NB4 (cell line): ENCODE results near the gene CITED1.

Experiments used
- DNase-seq: peaks from one replicate; pipeline ENCODE4 v3.0.0; 2010; ENCODE audit warnings: low read depth
- H3K4me3 ChIP-seq: one replicate; pipeline ENCODE4 v1.5.1; 2011; ENCODE audit warnings: mild to moderate bottlenecking, low read depth, low read length, moderate library complexity
- MYC ChIP-seq: IDR thresholded peaks from 2 replicates; pipeline ENCODE4 v1.6.1; 2011; ENCODE audit warnings: low read depth, low read length
- POLR2A ChIP-seq: IDR thresholded peaks from 2 replicates; pipeline ENCODE4 v1.6.1; 2011; ENCODE audit warnings: mild to moderate bottlenecking; ENCODE audit not compliant: insufficient read length; ENCODE audit errors: extremely low read depth
- TF ChIP-seq, protein P1 (sequence below): IDR thresholded peaks from one replicate; pipeline ENCODE4 v1.5.1; 2012; ENCODE audit warnings: low read depth, low read length
- TF ChIP-seq, protein P2 (sequence below): IDR thresholded peaks from 2 replicates; pipeline ENCODE4 v1.6.1; 2011; ENCODE audit warnings: low read depth, low read length

The CITED1 gene

DNA sequence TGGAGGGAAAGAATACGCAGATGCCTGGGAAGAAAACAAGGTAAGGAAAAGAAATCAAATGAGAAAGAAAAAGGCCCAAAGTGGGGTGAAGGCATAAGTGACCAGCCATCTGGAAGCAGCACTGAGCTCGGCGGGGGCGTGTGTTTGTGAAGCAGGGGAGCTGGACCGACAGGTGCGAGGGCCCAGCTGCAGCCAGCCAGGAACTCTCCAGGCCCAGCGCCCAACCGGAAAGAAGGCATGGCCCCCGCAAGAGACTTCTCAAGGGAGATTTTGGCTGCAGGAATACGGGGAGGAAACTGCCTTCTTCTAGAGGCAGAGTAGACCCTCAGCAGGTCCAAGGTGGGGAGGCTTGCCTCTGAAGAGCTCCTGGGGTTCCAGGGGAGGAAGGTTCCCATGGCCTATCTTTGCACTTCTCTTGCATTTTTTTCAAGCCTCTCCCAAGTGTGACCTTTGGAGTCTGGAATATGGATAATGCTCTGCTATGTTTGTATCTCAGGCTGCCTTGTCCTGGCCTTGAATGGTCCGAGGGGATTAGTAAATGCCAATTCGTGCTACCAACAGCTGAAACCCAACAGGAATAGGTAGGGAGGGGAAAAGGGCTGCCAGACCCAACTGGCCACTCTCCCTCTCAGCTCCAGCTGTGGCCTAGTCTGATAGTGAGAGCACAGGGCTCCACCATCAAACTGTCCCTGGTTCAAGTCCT, 10.8 kb upstream of the CITED1 start:
- TF ChIP-seq, protein P1, sequence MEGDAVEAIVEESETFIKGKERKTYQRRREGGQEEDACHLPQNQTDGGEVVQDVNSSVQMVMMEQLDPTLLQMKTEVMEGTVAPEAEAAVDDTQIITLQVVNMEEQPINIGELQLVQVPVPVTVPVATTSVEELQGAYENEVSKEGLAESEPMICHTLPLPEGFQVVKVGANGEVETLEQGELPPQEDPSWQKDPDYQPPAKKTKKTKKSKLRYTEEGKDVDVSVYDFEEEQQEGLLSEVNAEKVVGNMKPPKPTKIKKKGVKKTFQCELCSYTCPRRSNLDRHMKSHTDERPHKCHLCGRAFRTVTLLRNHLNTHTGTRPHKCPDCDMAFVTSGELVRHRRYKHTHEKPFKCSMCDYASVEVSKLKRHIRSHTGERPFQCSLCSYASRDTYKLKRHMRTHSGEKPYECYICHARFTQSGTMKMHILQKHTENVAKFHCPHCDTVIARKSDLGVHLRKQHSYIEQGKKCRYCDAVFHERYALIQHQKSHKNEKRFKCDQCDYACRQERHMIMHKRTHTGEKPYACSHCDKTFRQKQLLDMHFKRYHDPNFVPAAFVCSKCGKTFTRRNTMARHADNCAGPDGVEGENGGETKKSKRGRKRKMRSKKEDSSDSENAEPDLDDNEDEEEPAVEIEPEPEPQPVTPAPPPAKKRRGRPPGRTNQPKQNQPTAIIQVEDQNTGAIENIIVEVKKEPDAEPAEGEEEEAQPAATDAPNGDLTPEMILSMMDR, result no peak
- no peak overlapping the region for H3K4me3 ChIP-seq
- DNase-seq, result no peak

DNA sequence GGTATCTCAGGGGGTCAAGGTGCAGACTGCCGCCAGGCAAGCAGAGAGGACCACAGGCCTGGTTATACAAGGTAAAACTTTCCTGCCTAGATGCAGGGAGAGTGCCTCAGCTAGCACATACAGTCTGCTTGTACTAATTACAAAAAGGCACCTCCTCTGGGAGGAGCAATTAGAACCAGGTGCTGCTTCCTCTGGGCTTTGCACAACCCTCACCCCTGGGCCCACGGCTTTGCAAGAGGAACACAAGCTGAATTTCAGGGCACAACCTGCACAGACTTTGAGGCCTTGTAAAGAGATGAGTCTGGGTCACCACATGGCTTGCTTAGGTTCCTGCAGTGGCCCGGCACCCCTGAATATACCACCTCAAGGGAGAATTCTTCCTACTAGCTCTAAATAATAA, 9.2 kb upstream of the CITED1 start:
- no peak overlapping the region for H3K4me3 ChIP-seq
- DNase-seq, result no peak
- TF ChIP-seq, protein P1, result no peak
- TF ChIP-seq, protein P2, sequence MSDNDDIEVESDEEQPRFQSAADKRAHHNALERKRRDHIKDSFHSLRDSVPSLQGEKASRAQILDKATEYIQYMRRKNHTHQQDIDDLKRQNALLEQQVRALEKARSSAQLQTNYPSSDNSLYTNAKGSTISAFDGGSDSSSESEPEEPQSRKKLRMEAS, result no peak
- no peak for TF ChIP-seq POLR2A
- no peak for TF ChIP-seq MYC

DNA sequence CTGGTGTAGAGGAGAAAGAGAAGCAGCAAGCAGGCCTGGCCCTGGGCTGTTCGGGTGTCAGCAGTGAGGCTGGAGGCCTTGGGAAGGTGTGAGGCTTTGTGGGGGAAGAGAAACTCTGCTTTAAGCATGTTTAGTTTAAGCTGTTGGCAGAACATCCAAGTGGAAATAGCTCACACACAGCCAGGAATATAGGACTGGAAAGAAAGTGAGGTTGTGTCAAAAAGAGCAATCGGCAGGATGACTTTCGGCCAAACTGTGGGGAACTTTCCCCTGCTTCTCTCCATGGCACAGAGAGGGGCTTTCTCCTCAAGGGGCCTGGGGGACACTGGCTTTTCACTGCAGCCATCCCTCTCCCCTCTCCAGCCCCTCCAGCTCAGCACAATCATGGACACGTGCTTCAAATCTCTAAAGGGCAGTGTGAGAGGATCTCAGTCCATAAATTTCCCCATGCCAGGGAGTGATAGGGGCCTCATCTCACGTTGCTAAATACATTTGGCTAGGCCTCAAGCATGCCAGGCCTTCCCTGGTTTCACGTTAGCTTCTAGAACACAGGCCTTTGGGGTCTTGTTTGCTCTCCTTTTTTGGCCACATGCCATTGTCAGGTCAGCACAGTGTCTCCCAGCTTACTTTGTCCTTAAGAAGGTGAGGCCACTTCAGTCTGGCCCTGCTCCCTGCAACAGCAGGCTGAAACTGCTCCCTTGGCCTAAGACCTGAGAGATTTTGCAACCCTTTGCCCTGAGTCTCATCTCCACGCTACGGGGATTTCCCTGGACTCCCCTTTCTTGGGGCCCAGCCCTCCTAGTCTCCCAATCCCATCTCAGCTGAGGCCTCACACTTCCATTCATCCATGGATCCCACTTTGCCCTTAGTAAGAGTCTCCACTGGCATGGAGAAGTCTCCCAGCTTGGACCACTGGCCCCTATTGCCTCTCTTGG, 8.3 kb upstream of the CITED1 start:
- DNase-seq, result no peak
- H3K4me3 ChIP-seq, result no peak overlapping the region
- TF ChIP-seq POLR2A (no peak), MYC (no peak)
- TF ChIP-seq, protein P1, result no peak
- TF ChIP-seq, protein P2, result no peak

DNA sequence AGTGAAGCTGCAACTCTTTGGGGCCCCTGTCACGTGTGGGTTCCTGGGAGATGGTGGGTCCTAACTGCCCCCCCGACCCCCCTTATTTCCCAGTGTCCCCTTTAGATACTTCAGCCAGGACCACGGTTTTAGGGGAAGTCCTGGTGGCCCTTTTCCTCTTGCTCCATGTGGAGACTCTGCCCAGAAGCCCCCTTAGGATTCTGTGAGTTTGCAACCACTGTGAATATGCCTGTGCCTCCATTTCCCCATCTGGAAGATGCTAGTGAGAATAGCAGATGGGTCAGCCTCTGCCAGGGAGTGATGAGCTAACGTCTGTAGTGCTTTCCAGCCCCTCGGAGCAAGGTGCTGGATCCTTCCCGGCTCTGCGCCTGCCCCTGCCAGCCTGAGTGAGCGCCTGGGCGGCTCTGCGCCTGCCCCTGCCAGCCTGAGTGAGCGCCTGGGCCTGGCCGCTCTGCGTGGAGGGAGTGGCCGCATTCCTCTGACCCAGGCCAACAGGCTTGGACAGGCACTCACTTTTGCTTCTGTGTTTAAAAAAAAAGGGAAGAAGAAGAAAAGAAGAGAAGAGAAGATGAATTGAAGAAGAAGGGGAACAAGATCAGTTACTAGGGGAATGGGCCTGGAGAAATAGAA, 6.7 kb upstream of the CITED1 start:
- DNase-seq, result no peak
- no peak overlapping the region for H3K4me3 ChIP-seq
- TF ChIP-seq, protein P1, result no peak
- TF ChIP-seq POLR2A (no peak), MYC (no peak)
- TF ChIP-seq, protein P2, result no peak

DNA sequence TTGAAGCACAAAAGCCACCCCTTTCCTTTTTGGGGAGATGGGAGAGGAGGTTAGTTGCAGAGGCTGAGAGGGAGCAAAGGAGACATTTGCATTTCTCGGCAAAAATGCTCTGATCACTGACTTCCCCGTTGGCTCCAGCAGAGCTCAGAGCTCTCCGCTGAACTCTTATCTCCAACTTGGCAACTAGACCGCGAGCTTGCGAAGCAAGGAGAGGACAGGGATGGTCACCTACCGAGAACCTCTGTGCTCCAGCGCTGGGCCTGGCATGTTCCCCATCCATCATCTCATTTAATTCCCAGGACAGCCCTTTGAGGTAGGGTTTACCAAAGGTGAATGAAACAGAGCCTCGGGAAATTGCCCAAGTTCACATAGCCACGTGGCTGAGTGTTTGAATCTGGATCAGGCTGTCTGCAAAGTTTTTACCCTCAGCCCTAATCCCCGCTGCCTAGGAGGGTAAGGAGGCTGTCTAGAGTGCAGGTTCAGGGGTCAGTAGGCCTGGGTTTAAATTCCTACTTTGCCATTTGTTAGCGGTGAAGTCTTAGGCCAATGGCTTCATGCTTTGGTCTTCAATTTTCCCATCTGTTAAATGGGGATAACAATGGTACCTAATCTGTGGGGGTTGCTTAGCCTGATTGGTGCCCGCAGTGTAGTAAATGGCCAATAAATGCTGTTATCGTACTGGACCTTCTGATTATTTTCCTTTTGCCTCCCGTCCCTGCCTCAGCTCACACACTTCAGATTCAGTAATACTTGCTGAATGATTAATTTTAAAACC, 3.8 kb upstream of the CITED1 start:
- no peak overlapping the region for H3K4me3 ChIP-seq
- DNase-seq, result no peak
- TF ChIP-seq, protein P2, result no peak
- TF ChIP-seq POLR2A, result no peak
- TF ChIP-seq, protein P1, result no peak
- no peak for TF ChIP-seq MYC
